ENCODE data around the gene RAB13.
"Not testable (repeated sequence)": the region's sequence is repeated elsewhere in the genome, so short reads cannot be mapped to it uniquely, and the experiment has no call there.

Gene RAB13

GRCh38 chr1:153985941-153986761 lies at the start of gene RAB13:
Gene RAB13 (minus strand): TSS chr1:153986339. CDS start chr1:153986236, 103 bp downstream.
- no peak for DNase-seq

- DNase-seq: not testable (repeated sequence)
Measured at GRCh38 chr1:154033697-154034096, 47.6 kb upstream of the RAB13 start.

- no peak for DNase-seq
Measured at GRCh38 chr1:154019940-154020339, 33.8 kb upstream of the RAB13 start.

- DNase-seq: no peak
Measured at GRCh38 chr1:154019269-154019668, 33.1 kb upstream of the RAB13 start.

GRCh38 chr1:154014154-154014907 lies 28.2 kb upstream of the RAB13 start:
- DNase-seq: no peak

GRCh38 chr1:154012543-154012942 lies 26.4 kb upstream of the RAB13 start:
- not testable (repeated sequence) for DNase-seq

- no peak for DNase-seq
Measured at GRCh38 chr1:154012129-154012528, 26.0 kb upstream of the RAB13 start.

GRCh38 chr1:154006136-154006535 lies 20.0 kb upstream of the RAB13 start:
- no peak for DNase-seq

- DNase-seq: no peak
Measured at GRCh38 chr1:154000420-154000819, 14.3 kb upstream of the RAB13 start.

- DNase-seq: not testable (repeated sequence)
Measured at GRCh38 chr1:153996882-153997281, 10.7 kb upstream of the RAB13 start.

GRCh38 chr1:153995640-153996039 lies 9.5 kb upstream of the RAB13 start:
- DNase-seq: no peak

GRCh38 chr1:153995202-153995601 lies 9.1 kb upstream of the RAB13 start:
- DNase-seq: no peak

GRCh38 chr1:153991806-153992205 lies 5.7 kb upstream of the RAB13 start:
- no peak for DNase-seq

GRCh38 chr1:153991151-153991630 lies 5.1 kb upstream of the RAB13 start:
- DNase-seq: no peak

GRCh38 chr1:153990468-153991150 lies 4.5 kb upstream of the RAB13 start, which contains the start of gene RPS27:
Gene RPS27 (plus strand): TSS chr1:153990762. CDS start chr1:153990797, 35 bp downstream.
- DNase-seq: peak; percentile 98

- DNase-seq: no peak
Measured at GRCh38 chr1:153987621-153988020, 1.5 kb upstream of the RAB13 start.

- no peak for DNase-seq
Measured at GRCh38 chr1:153985341-153985912, 712 bp downstream of the RAB13 start.

GRCh38 chr1:153984123-153984894 lies 1.8 kb downstream of the RAB13 start:
- no peak for DNase-seq

GRCh38 chr1:153981735-153982134 lies 4.4 kb downstream of the RAB13 start:
- DNase-seq: not testable (repeated sequence)

- DNase-seq: not testable (repeated sequence)
Measured at GRCh38 chr1:153979091-153979490, 7.0 kb downstream of the RAB13 start.

- no peak for DNase-seq
Measured at GRCh38 chr1:153978274-153978909, 7.7 kb downstream of the RAB13 start.
